ENCODE results near the gene LSM12. TPM values are rescaled to one million over a fixed set of nuclear protein-coding genes. Genes with fewer than 3 reads are reported as not detected.
A peak's percentile ranks its signal among the peaks of the same experiment; 100 is the strongest.

LSM12 gene
- total RNA-seq, 1 experiment from 2014 or later, result 128 TPM

GRCh38 chr17:44038604-44039011 lies 27.9 kb downstream of the LSM12 start:
- Histone ChIP-seq H2BK15ac (ENCODE audit: low read depth, low read length) (no peak overlapping the region), H3K9ac (ENCODE audit: extremely low read depth, insufficient read length, low read length) (no peak overlapping the region), H4K8ac (replicated peaks; ENCODE audit: insufficient read length, low read depth, low read length) (no peak overlapping the region), H4K5ac (ENCODE audit: insufficient read length, low read depth, low read length) (no peak overlapping the region), H3K79me2 (ENCODE audit: insufficient read depth, low read length) (peaks cover 9% of the 10 kb centered on the region; the same call in 1 of the 2 replicates), H3K23ac (ENCODE audit: insufficient read length, low read depth, low read length) (no peak overlapping the region), H2BK20ac (ENCODE audit: low read depth, low read length, poor library complexity, severe bottlenecking) (no peak overlapping the region), H3K27ac (ENCODE audit: insufficient read length, low read depth, low read length) (no peak overlapping the region), H2BK120ac (ENCODE audit: low read depth, low read length, poor library complexity, severe bottlenecking) (no peak overlapping the region), H2AFZ (ENCODE audit: low read length) (no peak overlapping the region), H3K4me1 (ENCODE audit: insufficient read depth, low read length) (no peaks in the 10 kb centered on the region), H3K79me1 (ENCODE audit: insufficient read depth, low read depth, low read length, poor library complexity, severe bottlenecking) (peaks cover 11% of the 10 kb centered on the region), H2BK5ac (ENCODE audit: insufficient read length, low read length) (no peak overlapping the region), H4K91ac (ENCODE audit: insufficient read length, low read depth, low read length) (no peak overlapping the region), H3K18ac (ENCODE audit: insufficient read length, low read depth, low read length) (no peak overlapping the region), H3K14ac (ENCODE audit: insufficient read depth, low read length) (no peak overlapping the region), H2AK5ac (ENCODE audit: insufficient read length, low read length) (no peak overlapping the region), H3K4ac (ENCODE audit: low read depth, low read length) (no peak overlapping the region), H3K56ac (ENCODE audit: insufficient read length, low read depth, low read length) (no peak overlapping the region), H3K4me2 (ENCODE audit: insufficient read depth, insufficient read length, low read length) (no peak overlapping the region), H3K23me2 (ENCODE audit: insufficient read length, low read depth, low read length, poor library complexity, severe bottlenecking) (no peaks in the 10 kb centered on the region), H3K27me3 (ENCODE audit: insufficient read depth, low read length) (no peaks in the 10 kb centered on the region), H3K9me3 (ENCODE audit: control insufficient read depth, low read depth, low read length) (no peaks in the 10 kb centered on the region), H3T11ph (ENCODE audit: low read length) (no peak overlapping the region), H4K20me1 (ENCODE audit: control insufficient read depth, insufficient read depth, insufficient read length) (no peaks in the 10 kb centered on the region), H2BK12ac (ENCODE audit: insufficient read length, low read depth, low read length) (no peak overlapping the region)
- Mint-ChIP-seq H3K36me3 (ENCODE audit: insufficient read depth in 1 of 3, low read depth in 3 of 3) (peaks cover 29 to 64% (median 59%) of the 10 kb centered on the region in 3 experiments; a peak in 6 of 7 replicates), H3K9me3 (no peaks in the 10 kb centered on the region), H3K27ac (peak overlapping the region in 1 of 3 experiments; percentile 49; a peak in 1 of 7 replicates), H3K4me1 (peaks cover 2 to 6% of the 10 kb centered on the region in 2 experiments; a peak in 3 of 4 replicates), H3K4me3 (no peak overlapping the region), H3K27me3 (ENCODE audit: low read depth) (no peaks in the 10 kb centered on the region)
- no peak for TF ChIP-seq CTCF (conservative IDR thresholded peaks at IDR 0.05)
- no peak for DNase-seq
- WGBS (ENCODE audit: extremely low coverage, insufficient read length, low lambda C conversion rate), result no CpG with 5 or more reads among the region's 3 CpGs

Measured in H9 (cell line).